Loucy (cell line): Measurements from ENCODE around the gene CAP2.

ENCODE experiments used
- EZH2phosphoT487 ChIP-seq: fragments of 200-600 bp; IDR thresholded peaks from 2 replicates; pipeline ENCODE4 v1.6.1; 2018; ENCODE audit warnings: antibody characterized with exemption, mild to moderate bottlenecking, moderate library complexity, borderline replicate concordance
- TF ChIP-seq, protein P1 (sequence below): fragments of 200-600 bp; sonication (generic); conservative IDR thresholded peaks from 2 replicates; pipeline ENCODE4 v1.5.1; 2014; ENCODE audit warnings: mild to moderate bottlenecking, antibody characterized with exemption, low read length

DNA sequence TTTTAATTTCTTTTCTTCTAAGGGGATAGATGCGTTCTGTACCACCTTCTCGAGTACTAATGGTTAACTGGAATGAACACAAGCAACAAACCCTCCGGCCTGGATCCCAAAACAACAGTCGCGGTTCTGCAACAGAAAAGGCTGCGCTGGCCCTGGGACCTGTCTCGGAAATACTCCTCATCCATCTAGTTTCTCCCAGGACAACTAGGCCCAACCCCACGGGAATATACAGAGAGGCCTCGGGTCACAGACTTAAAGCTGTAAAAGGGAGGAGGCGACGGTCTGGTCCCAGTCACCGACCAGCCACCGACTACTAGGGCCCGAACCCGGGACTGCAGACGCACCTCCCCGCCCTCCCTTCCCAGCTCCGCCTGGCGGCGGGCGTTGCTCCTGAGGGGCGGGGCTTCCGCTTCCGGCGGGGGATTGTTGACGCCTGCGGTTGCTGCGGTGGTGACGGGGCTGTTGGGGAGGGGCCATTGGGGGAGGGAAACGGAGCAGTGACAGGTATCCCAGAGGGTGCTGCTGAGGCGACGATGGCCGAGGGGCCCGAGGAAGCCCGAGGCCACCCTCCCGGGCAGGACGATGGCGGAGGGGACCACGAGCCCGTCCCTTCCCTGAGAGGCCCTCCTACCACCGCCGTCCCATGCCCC is 206.6 kb downstream of the CAP2 start, which contains the start of gene FAM8A1:
- TF ChIP-seq, protein P1, sequence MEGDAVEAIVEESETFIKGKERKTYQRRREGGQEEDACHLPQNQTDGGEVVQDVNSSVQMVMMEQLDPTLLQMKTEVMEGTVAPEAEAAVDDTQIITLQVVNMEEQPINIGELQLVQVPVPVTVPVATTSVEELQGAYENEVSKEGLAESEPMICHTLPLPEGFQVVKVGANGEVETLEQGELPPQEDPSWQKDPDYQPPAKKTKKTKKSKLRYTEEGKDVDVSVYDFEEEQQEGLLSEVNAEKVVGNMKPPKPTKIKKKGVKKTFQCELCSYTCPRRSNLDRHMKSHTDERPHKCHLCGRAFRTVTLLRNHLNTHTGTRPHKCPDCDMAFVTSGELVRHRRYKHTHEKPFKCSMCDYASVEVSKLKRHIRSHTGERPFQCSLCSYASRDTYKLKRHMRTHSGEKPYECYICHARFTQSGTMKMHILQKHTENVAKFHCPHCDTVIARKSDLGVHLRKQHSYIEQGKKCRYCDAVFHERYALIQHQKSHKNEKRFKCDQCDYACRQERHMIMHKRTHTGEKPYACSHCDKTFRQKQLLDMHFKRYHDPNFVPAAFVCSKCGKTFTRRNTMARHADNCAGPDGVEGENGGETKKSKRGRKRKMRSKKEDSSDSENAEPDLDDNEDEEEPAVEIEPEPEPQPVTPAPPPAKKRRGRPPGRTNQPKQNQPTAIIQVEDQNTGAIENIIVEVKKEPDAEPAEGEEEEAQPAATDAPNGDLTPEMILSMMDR: peak; percentile 13
- no peak for TF ChIP-seq EZH2phosphoT487
